ENCODE results near the gene CPD.

CPD gene

GRCh38 chr17:30361766-30362279 lies 16.9 kb upstream of the CPD start:
- Histone ChIP-seq H3K9ac (ENCODE audit: low read length) (no peak overlapping the region), H4K20me1 (ENCODE audit: insufficient read depth, low read length) (no peaks in the 10 kb centered on the region), H3K36me3 (replicated peaks; ENCODE audit: low read depth, low read length) (no peaks in the 10 kb centered on the region), H3K9me3 (ENCODE audit: insufficient read depth, low read length) (peaks cover 4% of the 10 kb centered on the region; the same call in 1 of the 2 replicates), H3K4me1 (ENCODE audit: low read length) (peaks cover 10% of the 10 kb centered on the region), H3K79me2 (ENCODE audit: low read length) (no peaks in the 10 kb centered on the region), H2AFZ (ENCODE audit: low read depth, low read length) (no peak overlapping the region), H3K27ac (ENCODE audit: low read length) (no peak overlapping the region), H3K4me3 (ENCODE audit: low read length) (no peak overlapping the region), H3K4me2 (ENCODE audit: low read length) (no peak overlapping the region), H3K27me3 (ENCODE audit: low read depth, low read length) (peaks cover 11% of the 10 kb centered on the region)
- TF ChIP-seq EZH2phosphoT487 (IDR thresholded peaks at IDR 0.05; ENCODE audit: low read depth) (no peak), CTCF (IDR thresholded peaks at IDR 0.05; ENCODE audit: low read depth, low read length) (no peak)

- H2AFZ ChIP-seq (ENCODE audit: low read depth, low read length): no peak overlapping the region
- no peak overlapping the region for H3K27ac ChIP-seq (ENCODE audit: low read length)
- no peak for TF ChIP-seq CTCF (IDR thresholded peaks at IDR 0.05; ENCODE audit: low read depth, low read length)
- TF ChIP-seq EZH2phosphoT487 (IDR thresholded peaks at IDR 0.05; ENCODE audit: low read depth): no peak
- no peak overlapping the region for H3K9ac ChIP-seq (ENCODE audit: low read length)
- no peaks in the 10 kb centered on the region for H3K79me2 ChIP-seq (ENCODE audit: low read length)
- peaks cover 4% of the 10 kb centered on the region; the same call in 1 of the 2 replicates for H3K9me3 ChIP-seq (ENCODE audit: insufficient read depth, low read length)
- H4K20me1 ChIP-seq (ENCODE audit: insufficient read depth, low read length): no peaks in the 10 kb centered on the region
- peak overlapping the region; percentile 29 for H3K4me2 ChIP-seq (ENCODE audit: low read length)
- peaks cover 10% of the 10 kb centered on the region for H3K4me1 ChIP-seq (ENCODE audit: low read length)
- H3K27me3 ChIP-seq (ENCODE audit: low read depth, low read length): peaks cover 16% of the 10 kb centered on the region
- H3K4me3 ChIP-seq (ENCODE audit: low read length): no peak overlapping the region
- H3K36me3 ChIP-seq (replicated peaks; ENCODE audit: low read depth, low read length): no peaks in the 10 kb centered on the region
Measured at GRCh38 chr17:30363715-30364202, 15.0 kb upstream of the CPD start.

- TF ChIP-seq CTCF (IDR thresholded peaks at IDR 0.05; ENCODE audit: low read depth, low read length) (no peak), EZH2phosphoT487 (IDR thresholded peaks at IDR 0.05; ENCODE audit: low read depth) (no peak)
- Histone ChIP-seq H3K27me3 (ENCODE audit: low read depth, low read length) (peaks cover 16% of the 10 kb centered on the region), H3K9ac (ENCODE audit: low read length) (no peak overlapping the region), H4K20me1 (ENCODE audit: insufficient read depth, low read length) (no peaks in the 10 kb centered on the region), H2AFZ (ENCODE audit: low read depth, low read length) (no peak overlapping the region), H3K36me3 (replicated peaks; ENCODE audit: low read depth, low read length) (no peaks in the 10 kb centered on the region), H3K9me3 (ENCODE audit: insufficient read depth, low read length) (peaks cover 4% of the 10 kb centered on the region; the same call in 1 of the 2 replicates), H3K4me3 (ENCODE audit: low read length) (no peak overlapping the region), H3K79me2 (ENCODE audit: low read length) (no peaks in the 10 kb centered on the region), H3K4me2 (ENCODE audit: low read length) (no peak overlapping the region), H3K27ac (ENCODE audit: low read length) (no peak overlapping the region), H3K4me1 (ENCODE audit: low read length) (peaks cover 10% of the 10 kb centered on the region)
Measured at GRCh38 chr17:30366536-30366935, 12.2 kb upstream of the CPD start.

GRCh38 chr17:30368912-30369720 lies 9.6 kb upstream of the CPD start:
- Histone ChIP-seq H3K4me1 (ENCODE audit: low read length) (peaks cover 1% of the 10 kb centered on the region), H3K27ac (ENCODE audit: low read length) (no peak overlapping the region), H4K20me1 (ENCODE audit: insufficient read depth, low read length) (no peaks in the 10 kb centered on the region), H3K9me3 (ENCODE audit: insufficient read depth, low read length) (no peaks in the 10 kb centered on the region), H2AFZ (ENCODE audit: low read depth, low read length) (no peak overlapping the region), H3K4me2 (ENCODE audit: low read length) (no peak overlapping the region), H3K27me3 (ENCODE audit: low read depth, low read length) (peaks cover 29% of the 10 kb centered on the region), H3K9ac (ENCODE audit: low read length) (no peak overlapping the region), H3K4me3 (ENCODE audit: low read length) (no peak overlapping the region), H3K36me3 (replicated peaks; ENCODE audit: low read depth, low read length) (no peaks in the 10 kb centered on the region), H3K79me2 (ENCODE audit: low read length) (no peaks in the 10 kb centered on the region)
- TF ChIP-seq CTCF (IDR thresholded peaks at IDR 0.05; ENCODE audit: low read depth, low read length) (no peak), EZH2phosphoT487 (IDR thresholded peaks at IDR 0.05; ENCODE audit: low read depth) (no peak)

Data from OCI-LY3 (cell line).